ENCODE data around the gene TEX48.

TEX48 gene

GRCh38 chr9:114666851-114667250 lies 15.1 kb downstream of the TEX48 start:
- DNase-seq (ENCODE audit: low spot score), result no peak

- no peak for DNase-seq (ENCODE audit: low spot score)
Observed at GRCh38 chr9:114666401-114666800, 15.6 kb downstream of the TEX48 start.

- DNase-seq (ENCODE audit: low spot score), result no peak
Observed at GRCh38 chr9:114664181-114664580, 17.8 kb downstream of the TEX48 start.

- DNase-seq (ENCODE audit: low spot score), result peak; percentile 87
Observed at GRCh38 chr9:114662081-114662989, 19.7 kb downstream of the TEX48 start.

- no peak for DNase-seq (ENCODE audit: low spot score)
Observed at GRCh38 chr9:114657705-114658104, 24.3 kb downstream of the TEX48 start, which contains the start of gene TEX53. Gene TEX53 (minus strand): TSS chr9:114657805. CDS start chr9:114657774, 31 bp downstream.

- DNase-seq (ENCODE audit: low spot score), result no peak
Observed at GRCh38 chr9:114656301-114656700, 25.7 kb downstream of the TEX48 start.

GRCh38 chr9:114655689-114656088 lies 26.3 kb downstream of the TEX48 start:
- peak; percentile 78 for DNase-seq (ENCODE audit: low spot score)

GRCh38 chr9:114653556-114654159 lies 28.3 kb downstream of the TEX48 start:
- DNase-seq (ENCODE audit: low spot score), result peak; percentile 84

- peak; percentile 62 for DNase-seq (ENCODE audit: low spot score)
Observed at GRCh38 chr9:114652776-114653555, 29.0 kb downstream of the TEX48 start.

GRCh38 chr9:114643896-114644295 lies 38.1 kb downstream of the TEX48 start:
- no peak for DNase-seq (ENCODE audit: low spot score)

GRCh38 chr9:114643001-114643400 lies 39.0 kb downstream of the TEX48 start:
- no peak for DNase-seq (ENCODE audit: low spot score)

GRCh38 chr9:114641967-114642366 lies 40.0 kb downstream of the TEX48 start:
- DNase-seq (ENCODE audit: low spot score), result no peak

GRCh38 chr9:114638404-114638803 lies 43.6 kb downstream of the TEX48 start:
- DNase-seq (ENCODE audit: low spot score), result no peak

- DNase-seq (ENCODE audit: low spot score), result no peak
Observed at GRCh38 chr9:114634387-114634786, 47.6 kb downstream of the TEX48 start.

GRCh38 chr9:114633438-114634089 lies 48.4 kb downstream of the TEX48 start:
- no peak for DNase-seq (ENCODE audit: low spot score)

- DNase-seq (ENCODE audit: low spot score), result no peak
Observed at GRCh38 chr9:114631166-114631565, 50.8 kb downstream of the TEX48 start.

GRCh38 chr9:114629563-114630090 lies 52.4 kb downstream of the TEX48 start:
- no peak for DNase-seq (ENCODE audit: low spot score)

- no peak for DNase-seq (ENCODE audit: low spot score)
Observed at GRCh38 chr9:114627553-114627952, 54.4 kb downstream of the TEX48 start.

GRCh38 chr9:114626415-114627020 lies 55.5 kb downstream of the TEX48 start:
- DNase-seq (ENCODE audit: low spot score), result no peak

GRCh38 chr9:114624677-114625076 lies 57.3 kb downstream of the TEX48 start:
- no peak for DNase-seq (ENCODE audit: low spot score)

GRCh38 chr9:114621975-114622609 lies 59.9 kb downstream of the TEX48 start:
- DNase-seq (ENCODE audit: low spot score), result peak; percentile 81
